ENCODE results near the gene OLFML2B.
"Not testable (repeated sequence)": the region's sequence is repeated elsewhere in the genome, so short reads cannot be mapped to it uniquely, and the experiment has no call there.

OLFML2B gene

DNA sequence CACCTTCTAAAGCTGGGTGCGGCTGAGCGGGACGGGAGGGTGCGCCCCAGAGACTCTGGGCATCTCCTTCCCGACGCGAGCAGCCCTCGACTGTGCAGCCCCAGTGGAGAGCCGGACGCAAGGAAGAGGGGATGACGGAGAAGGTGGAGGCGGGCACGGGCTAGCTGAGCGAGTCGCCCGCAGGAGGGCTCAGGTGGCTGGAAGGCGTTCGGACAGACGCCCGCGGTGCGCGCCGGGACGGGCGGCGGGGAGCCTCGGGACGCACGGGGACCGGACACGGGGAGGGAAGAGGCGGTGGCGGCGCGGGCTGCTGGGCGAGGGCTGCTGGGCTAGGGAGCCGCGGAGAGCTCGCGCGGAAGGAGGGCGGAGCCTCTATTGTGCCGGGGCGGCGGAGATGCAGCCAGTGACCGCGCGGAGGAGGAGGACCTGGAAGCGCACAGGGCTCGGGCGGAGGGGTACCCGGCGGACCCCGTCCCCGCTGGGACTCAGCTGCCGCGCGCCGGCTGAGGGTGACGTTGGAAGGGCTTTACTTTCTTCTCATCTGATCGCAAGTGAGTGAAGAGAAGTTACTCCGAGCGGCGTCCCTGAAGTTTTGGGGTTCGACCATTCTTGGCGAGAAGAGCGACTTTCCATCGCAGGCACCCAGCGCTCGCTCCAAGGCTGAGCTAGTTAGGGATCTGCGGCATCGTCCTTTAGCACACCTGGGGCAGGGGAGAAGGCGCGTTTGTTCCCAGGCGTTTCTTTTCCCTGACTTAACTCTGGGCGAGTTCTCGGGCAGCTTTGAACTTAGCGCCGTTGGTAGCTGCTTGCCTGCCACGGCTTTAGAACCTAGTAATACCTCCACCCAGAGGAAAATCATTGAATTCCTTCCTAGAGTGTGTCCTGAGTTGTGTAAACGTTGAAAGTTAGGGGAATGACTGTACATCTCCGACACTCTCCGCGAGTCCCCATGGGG lies at the start of gene OLFML2B:
Gene OLFML2B, minus strand, starts transcription at position 323 of the 955 bp plus-strand sequence. CDS start 439 bp downstream, outside the sequence.
- no peak for DNase-seq (ENCODE audit: low read depth)

DNA sequence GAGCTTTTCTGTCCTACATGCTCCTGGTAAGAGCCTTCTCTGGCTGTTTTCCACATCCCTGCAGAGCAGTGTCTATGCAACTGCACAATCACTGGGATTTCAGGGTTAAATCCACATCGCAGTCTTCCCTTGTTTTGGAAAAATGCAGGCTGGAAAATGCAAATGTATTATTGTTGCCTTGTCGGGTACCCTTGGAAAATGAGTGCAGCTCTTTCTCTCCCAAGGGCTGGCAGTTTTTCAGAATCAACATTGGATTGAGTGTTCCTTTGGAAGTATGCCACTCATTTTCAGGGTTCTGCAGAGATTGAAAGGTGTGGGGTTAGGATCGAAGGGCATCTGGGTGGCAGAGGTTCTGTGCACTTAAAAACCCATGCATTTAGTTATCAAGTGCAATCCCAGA lies 49.1 kb upstream of the OLFML2B start:
- DNase-seq (ENCODE audit: low read depth), result no peak

DNA sequence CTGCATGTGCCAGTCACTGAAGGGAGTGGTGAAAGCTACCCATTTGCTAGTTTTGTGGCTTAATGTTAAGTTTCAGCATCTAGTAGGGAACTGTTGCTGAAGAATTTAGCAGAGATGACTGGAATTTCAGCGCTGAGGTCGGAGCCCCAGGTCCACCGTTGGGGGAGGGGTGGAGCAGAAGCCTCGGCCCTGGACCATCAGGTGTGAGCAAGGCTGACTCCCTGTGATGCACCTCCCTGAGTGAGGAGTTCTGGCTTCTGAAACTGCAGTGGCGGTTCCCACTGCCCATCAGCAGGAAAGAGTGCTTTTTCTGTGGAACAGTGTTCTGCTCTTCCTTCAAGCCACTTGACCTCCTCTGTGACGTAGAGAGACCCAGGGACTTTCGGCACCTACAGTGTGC lies 47.2 kb upstream of the OLFML2B start:
- DNase-seq (ENCODE audit: low read depth), result no peak

DNA sequence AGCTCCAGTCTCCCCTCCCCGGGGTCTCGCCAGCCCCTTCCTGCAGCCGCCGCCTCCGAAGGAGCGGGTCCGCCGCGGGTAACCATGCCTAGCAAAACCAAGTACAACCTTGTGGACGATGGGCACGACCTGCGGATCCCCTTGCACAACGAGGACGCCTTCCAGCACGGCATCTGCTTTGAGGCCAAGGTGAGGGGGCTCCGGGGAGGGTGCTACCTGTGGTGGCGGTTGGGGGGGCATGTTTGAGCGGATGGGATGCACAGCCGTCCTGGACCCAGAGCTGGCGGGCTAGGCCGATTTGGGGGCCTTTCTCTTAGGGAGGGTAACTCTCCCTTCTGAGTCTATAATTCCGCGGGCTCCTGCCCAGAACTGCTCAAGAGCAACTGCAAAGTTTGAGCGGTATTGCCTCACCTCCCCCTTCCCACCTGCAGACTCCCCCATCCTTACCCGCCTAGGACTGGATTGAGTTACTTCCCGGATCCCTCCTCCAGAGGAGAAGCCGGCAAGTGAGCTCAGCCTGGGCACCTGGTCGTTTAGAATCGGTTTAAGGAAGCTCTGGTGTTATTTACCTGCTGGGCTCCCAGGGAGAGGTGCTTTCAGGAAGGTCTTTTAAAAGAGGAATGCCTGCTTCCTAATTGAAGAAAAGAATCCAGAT lies 46.6 kb upstream of the OLFML2B start:
- no peak for DNase-seq (ENCODE audit: low read depth)

DNA sequence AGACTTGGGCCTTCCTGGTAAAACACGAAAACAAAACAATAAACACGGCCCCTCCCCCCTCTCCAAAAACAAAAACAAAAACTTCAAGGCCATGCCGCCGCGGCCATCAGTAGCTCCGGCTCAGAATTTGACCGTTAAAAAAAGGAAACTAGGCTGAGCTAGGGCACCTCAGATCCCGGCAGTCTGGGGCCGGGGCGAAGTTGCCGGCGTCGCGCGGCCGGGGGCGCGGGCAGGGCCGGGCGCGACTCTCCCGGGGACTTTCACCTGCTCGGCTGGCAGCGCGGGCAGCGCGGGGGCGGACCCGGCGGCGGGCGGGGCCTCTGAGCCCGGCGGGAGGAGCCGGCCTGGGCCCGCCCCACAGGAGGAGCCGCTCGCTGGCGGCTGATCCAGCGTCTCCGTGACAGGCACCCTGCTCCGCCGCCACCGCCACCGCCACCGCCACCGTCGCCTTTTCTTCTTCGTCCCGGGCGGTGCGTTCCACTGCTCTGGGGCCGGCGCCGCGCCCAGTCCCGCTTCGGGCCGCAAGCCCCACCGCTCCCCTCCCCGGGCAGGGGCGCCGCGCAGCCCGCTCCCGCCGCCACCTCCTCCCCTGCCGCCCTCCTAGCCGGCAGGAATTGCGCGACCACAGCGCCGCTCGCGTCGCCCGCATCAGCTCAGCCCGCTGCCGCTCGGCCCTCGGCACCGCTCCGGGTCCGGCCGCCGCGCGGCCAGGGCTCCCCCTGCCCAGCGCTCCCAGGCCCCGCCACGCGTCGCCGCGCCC lies 45.8 kb upstream of the OLFML2B start, which contains the start of gene NOS1AP:
Gene NOS1AP, plus strand, starts transcription at position 358 of the 760 bp plus-strand sequence. CDS start 487 bp downstream, outside the sequence.
- DNase-seq (ENCODE audit: low read depth), result peak; percentile 49

DNA sequence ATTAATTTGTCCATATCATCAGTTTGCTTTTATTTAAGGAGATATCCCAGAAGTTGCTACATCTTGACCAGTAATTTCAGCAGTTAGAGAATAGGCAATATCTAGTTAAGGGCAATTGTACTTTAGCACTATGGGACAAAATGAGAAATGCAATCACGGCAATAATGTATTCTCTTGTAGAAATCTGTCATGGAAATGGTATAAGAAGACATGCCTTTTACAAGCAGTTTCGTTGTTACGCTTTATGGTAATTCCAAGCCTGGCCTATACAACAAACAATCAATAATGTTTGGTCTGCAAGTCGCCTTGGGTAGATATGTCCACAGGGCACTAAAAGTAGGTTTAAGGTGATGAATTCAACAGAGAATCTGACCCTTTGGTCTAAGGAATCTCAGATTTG lies 44.6 kb upstream of the OLFML2B start:
- DNase-seq (ENCODE audit: low read depth), result no peak

DNA sequence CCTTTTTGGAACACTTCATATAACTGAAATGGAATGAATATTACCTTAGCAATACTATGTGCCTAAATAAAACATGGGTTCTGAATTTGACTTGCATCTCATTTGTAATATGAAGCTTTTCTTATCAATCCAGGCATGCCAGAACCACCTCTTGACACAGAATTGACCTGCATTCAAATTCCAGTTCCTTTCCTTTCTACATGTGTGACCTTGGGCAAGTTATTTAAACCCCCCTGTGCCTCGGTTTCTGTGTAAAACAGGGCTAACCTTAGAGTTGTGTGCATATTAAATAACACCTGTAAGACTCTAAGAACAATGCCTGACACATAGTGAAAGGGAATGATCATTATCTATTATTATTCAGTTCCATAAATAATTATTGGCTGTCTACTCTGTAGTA lies 43.8 kb upstream of the OLFML2B start:
- DNase-seq (ENCODE audit: low read depth), result no peak

DNA sequence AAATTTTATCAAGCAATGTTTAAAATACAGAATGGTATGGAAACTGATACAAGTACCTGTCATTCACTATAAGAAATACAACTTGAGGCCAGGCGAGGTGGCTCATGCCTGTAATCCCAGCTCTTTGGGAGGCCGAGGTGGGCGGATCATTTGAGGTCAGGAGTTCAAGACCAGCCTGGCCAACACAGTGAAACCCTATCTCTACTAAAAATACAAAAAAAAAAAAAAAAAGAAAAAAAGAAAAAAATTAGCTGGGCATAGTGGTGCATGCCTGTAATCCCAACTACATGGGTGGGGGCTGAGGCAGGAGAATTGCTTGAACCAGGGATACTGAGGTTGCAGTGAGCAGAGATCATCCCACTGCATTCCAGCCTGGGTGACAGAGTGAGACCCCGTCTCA lies 43.2 kb upstream of the OLFML2B start:
- not testable (repeated sequence) for DNase-seq (ENCODE audit: low read depth)

DNA sequence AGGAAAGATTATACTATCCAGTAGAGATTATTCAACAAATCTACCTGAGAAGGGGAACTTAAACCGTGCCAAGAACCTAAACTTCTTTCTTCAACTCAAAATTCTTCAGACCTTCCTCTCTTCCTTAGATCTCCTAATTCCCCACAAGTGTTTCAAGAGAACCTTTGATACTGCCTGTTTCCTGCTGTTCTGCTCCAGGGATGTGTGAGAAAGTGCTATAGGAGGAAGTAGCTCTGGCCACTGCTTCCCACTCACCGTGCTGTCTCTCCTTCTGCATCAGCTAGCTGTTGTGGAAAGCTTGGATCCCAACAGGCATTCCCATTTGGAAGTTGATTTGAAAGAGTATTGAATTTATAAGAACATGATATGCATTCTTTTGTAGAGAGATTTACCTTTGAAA lies 41.3 kb upstream of the OLFML2B start:
- DNase-seq (ENCODE audit: low read depth), result no peak

DNA sequence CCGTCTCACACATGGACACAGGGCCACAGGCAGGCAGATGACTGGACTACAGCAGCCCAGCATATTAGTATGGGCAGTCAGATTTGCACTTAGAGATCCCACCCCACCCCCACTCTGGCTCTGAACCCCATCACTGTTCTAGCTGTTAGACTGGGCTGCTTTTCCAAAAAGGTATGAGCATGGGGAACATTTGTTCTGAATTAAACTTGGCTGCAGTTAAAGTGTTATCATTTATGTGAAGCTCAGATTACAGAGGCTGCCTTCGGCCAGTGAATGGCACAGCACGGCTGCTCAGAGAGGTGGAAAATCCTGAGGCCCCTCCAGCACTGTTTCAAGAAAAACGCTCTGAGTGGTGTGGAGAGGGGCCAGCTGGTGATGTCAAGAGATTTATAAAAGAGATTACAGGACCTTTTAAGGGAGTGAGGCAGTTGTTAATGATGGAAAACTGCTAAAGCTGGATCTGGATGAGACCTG lies 38.9 kb upstream of the OLFML2B start:
- no peak for DNase-seq (ENCODE audit: low read depth)

DNA sequence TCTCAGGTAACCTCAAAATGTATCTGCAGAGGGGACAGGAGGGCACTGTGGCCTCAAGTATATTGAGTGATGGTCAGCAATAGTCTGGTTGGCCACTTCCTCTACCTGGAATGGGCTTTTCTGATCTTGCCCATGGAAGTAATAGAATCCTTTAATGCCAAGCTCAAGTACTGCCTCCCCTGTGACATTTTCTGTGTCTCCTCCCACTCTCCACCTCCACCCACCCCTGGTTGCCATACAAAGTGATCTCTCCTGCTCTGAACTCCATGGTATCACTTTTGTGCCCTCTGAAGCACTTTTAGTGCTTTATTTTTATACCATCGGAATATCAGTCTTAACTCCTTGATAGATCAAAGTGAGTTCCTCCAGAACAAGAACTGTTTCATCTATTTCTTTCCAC lies 36.6 kb upstream of the OLFML2B start:
- DNase-seq (ENCODE audit: low read depth), result no peak

DNA sequence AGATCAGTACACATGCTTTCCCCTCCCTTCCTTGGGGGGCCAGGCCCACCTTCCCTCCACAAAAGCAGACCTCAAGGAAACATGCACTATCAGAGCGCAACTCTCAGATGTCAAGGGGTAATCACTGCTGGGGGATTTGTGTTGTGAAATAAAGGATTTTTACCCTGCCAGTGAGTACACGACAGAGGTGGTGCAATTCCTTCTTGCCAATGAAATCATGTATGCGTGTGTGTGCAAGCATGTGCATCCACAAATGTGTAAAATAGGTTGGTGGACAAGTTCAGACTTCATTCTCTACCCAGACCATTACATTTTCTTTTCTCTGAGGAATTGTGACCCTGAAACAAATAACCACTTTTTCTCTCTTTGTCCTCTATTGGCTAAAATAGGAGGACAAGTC lies 36.1 kb upstream of the OLFML2B start:
- no peak for DNase-seq (ENCODE audit: low read depth)

DNA sequence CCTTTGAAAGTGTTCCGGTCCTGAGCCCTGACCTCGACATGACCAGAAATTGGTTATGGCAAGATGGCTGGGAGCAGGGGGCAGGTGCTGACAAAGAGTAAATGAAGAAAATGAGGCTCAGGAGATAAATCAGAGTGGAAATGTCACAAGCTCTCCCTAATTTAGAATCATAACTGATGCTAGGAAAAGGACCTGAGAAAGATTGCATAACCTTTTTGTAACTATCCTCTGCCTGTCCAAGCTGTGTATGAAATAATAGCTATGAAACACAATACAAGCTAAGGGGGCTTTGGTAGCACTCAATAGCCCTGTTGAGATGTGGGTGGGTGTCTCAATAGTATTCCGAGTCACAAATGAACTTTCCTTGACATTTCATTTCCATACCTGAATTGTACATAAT lies 32.9 kb upstream of the OLFML2B start:
- no peak for DNase-seq (ENCODE audit: low read depth)

DNA sequence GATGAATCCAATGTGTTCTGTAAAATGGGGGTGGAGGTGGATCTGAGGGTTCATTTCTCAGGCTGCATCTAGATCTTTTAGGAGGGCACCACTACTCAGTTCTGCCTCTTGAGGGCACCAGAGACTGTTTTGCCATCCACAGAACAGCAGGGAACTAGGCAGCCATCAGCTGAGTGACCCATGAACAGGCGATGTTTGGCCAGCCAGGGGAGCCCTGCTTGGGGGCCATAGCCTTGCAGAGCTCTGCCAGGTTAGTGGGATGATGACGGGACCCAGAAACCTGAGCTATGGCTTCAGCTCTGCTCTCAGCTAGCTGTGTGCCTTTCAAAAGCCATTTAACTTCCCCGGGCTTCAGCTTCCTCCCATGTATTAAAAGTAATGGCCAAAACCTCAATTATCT lies 32.4 kb upstream of the OLFML2B start:
- DNase-seq (ENCODE audit: low read depth), result peak; percentile 59

DNA sequence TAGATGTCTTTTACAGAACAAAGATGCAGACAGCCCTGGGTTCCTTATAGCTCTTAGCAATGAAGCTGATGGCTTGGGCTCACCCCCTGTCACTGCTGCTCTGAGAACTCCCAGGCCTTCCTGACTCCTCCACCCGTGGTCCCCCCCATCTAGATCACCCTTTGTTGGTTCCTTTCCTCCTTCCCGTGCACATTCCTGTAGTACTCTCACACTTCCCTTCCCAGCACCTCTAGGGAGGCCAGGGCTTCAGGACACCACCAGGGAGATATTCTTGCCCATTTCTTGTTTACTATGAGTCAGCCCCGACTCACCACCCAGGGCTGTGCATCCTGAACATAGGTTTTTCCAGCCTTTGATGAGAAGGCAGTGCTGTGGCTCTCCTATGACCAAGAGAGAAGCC lies 31.4 kb upstream of the OLFML2B start:
- DNase-seq (ENCODE audit: low read depth), result no peak

DNA sequence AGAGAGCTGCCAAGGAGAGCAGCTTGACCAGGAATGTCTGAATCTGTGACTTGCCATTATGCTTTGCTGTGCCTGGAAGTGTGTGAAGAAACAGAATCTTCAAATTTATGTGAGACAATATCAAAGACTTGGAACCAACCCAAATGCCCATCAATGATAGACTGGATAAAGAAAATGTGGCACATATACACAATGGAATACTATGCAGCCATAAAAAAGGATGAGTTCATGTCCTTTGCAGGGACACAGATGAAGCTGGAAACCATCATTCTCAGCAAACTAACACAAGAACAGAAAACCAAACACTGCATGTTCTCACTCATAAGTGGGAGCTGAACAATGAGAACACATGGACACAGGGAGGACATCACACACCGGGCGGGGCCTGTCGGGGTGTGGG lies 30.3 kb upstream of the OLFML2B start:
- DNase-seq (ENCODE audit: low read depth), result not testable (repeated sequence)

DNA sequence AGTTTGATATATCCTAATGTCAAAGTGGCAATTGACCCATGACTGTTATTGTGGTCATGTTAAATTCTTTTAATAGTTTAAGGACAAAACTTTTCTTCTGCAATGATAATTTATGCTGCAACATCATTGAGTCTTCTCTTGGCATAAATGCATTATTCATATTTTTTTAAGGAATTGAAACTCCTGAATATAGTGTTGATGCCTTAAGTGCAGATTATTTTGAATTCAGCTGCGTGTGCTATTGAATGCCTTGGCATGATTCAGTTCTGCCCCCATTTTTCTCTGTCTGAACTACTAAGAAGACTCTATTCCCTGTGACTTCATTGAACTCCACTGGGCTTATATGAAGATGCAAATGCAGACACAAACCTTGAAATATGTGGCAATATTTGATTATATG lies 23.3 kb upstream of the OLFML2B start:
- no peak for DNase-seq (ENCODE audit: low read depth)

DNA sequence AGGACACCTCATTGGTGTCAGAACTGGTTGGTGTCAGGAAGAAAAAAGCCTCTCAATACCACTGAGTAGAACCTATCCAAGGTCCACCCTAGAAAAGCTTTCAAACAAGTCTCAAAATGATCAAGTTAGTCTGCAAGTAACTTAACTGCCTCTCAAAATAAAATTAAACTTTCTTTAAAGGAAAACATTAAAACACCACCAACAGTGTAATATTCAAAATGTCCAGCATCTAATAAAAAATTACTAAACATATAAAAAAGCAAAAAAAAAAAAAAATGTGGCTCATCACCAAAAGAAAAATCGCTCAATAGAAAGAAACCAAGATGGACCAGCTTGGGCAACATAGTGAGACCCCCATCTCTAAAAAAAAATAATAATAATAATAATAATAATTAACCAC lies 18.7 kb upstream of the OLFML2B start:
- DNase-seq (ENCODE audit: low read depth), result no peak

DNA sequence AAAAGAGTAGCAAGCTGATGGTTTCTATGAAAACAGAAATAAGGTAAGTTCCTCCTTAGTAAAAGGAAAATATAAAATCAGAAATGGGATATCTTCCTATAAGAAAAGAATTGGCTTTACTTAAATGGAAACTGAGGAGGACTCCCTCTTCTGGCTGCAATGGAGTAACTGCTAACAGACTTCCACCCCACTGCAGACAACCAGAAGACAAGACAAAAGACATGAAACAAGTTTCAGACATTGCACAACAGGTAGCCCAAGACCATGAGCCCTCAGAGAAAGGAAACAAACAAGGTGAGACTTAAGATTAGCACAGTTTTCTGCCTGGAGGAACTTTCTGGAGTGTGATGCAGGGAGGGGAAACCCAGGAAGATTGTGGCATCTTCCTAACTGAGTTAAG lies 17.0 kb upstream of the OLFML2B start:
- DNase-seq (ENCODE audit: low read depth), result no peak

DNA sequence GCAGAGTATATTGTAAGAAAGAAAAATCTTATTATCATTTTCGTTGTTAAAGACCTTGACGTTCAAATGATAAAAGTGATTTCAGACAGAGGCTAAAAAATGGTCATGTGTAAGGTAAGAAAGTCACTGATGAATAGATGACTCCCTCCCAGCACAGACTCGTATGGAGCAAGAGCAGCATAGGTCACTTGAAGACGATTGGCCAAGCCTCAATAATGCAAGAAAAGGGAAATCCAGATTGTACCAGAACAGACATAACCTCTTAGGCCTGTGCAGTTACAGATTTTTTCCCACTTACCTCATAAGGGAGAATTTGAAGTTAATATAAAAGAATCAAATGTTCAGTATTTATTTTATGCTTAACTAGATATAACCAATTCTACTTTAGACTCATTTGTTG lies 16.3 kb upstream of the OLFML2B start:
- DNase-seq (ENCODE audit: low read depth), result no peak

DNA sequence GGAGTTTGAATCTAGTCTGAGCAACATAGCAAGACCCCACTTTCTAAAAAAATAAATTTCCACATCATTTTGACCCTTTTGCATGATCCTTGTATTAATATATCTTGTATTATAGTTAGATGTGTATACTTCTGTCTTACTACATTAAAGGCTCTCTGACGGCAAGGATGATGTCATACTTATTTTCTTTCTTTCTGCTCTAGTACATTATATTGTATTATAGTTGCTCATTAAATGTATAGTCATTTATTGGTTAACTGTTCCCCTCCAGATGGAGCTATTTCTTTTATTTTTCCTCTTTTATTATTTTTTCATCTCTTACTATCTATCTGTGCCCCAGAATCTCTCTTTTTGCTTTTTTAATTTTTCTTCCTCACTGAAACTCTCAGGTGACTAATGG lies 15.0 kb upstream of the OLFML2B start:
- DNase-seq (ENCODE audit: low read depth), result no peak

DNA sequence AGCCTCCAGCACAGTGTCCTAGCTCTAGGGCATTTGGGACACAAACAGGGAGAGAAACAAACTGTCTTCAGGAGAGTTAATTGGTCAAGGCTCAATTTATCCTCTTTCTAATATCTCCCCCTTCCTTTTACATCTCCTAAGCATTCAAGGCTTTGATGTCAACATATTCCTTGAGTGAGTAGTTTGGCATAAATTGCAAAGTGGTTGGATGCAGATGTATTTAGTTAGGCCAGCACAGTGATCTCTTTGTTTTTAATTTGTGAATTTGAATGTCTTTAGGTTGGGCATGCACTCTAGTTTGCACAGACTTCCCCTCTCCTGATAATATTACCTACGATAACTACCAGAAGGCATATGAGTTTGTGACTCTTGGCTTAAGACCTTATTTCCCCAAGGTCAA lies 12.5 kb upstream of the OLFML2B start:
- DNase-seq (ENCODE audit: low read depth), result no peak
